GM23248 (cell line): Measurements from ENCODE around the gene INAFM1.

Experiments used
- EZH2 ChIP-seq: fragments of 200-600 bp; sonication (generic); IDR thresholded peaks from 2 replicates; pipeline ENCODE4 v1.6.1; 2018; ENCODE audit warnings: antibody characterized with exemption, mild to moderate bottlenecking; ENCODE audit not compliant: insufficient read depth, poor library complexity, severe bottlenecking
- EZH2phosphoT487 ChIP-seq: fragments of 200-600 bp; sonication (generic); IDR thresholded peaks from 2 replicates; pipeline ENCODE4 v1.6.1; 2018; ENCODE audit warnings: antibody characterized with exemption, moderate library complexity, mild to moderate bottlenecking, low read depth; ENCODE audit not compliant: insufficient read depth

DNA sequence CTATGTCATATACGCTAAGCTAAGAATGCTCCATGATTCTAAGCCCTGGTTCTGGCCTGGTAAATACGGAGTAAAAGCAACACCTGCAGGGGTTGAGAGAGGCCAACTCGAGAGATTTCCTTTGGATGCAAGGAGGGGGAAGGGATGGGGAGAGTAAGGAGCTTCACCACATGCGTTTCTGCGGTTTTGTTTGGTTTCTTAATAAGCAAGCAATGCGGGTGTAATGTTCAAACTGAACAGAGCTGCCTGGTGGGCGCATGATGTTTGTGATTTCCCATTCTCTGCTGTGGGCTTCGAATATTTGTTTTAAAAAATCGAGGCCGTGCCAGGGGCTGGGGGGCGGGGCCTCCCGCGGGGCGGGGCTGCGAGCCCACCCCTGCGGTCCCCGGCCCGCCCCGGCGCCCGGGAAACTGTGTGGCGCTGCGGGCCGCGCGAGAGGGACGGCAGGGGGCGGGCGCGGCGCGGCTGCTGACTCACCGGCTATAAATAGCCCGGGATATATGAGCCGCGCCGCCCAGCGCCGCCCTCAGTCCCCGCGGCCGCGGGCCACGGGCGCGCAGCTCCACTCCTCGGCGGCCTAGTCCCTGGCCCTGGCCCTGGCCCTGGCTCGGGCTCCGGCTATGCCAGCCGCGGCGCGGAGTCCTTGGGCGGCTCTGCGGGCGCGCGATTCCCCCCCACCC is 48.8 kb upstream of the INAFM1 start:
- TF ChIP-seq EZH2phosphoT487 = no peak
- no peak for TF ChIP-seq EZH2
